ENCODE measurements around the gene PLK5.
A peak's percentile ranks its signal among the peaks of the same experiment; 100 is the strongest.

PLK5 gene

GRCh38 chr19:1561236-1561842 lies 37.5 kb downstream of the PLK5 start:
- no peak for TF ChIP-seq CTCF (IDR thresholded peaks at IDR 0.05; ENCODE audit: extremely low read depth, missing control alignments)
- DNase-seq (ENCODE audit: low spot score): no peak

- TF ChIP-seq CTCF (IDR thresholded peaks at IDR 0.05; ENCODE audit: extremely low read depth, missing control alignments): no peak
- no peak for DNase-seq (ENCODE audit: low spot score)
These were observed 39.4 kb downstream of the PLK5 start for GRCh38 chr19:1563251-1563650.

GRCh38 chr19:1566392-1567115 lies 42.7 kb downstream of the PLK5 start:
- TF ChIP-seq CTCF (IDR thresholded peaks at IDR 0.05; ENCODE audit: extremely low read depth, missing control alignments): no peak

GRCh38 chr19:1567116-1567847 lies 43.4 kb downstream of the PLK5 start:
- no peak for DNase-seq (ENCODE audit: low spot score)
- TF ChIP-seq CTCF (IDR thresholded peaks at IDR 0.05; ENCODE audit: extremely low read depth, missing control alignments): no peak

More at GRCh38 chr19:1566392-1567115, 42.7 kb downstream of the PLK5 start:
- no peak for DNase-seq (ENCODE audit: low spot score)

GRCh38 chr19:1567848-1568227 lies 44.0 kb downstream of the PLK5 start:
- DNase-seq (ENCODE audit: low spot score): no peak
- no peak for TF ChIP-seq CTCF (IDR thresholded peaks at IDR 0.05; ENCODE audit: extremely low read depth, missing control alignments)

- peak; percentile 100 for DNase-seq (ENCODE audit: low spot score)
- TF ChIP-seq CTCF (IDR thresholded peaks at IDR 0.05; ENCODE audit: extremely low read depth, missing control alignments): no peak
These were observed 44.6 kb downstream of the PLK5 start, which contains the start of gene MEX3D for GRCh38 chr19:1568320-1569019. MEX3D (minus strand) TSS chr19:1568325; CDS start chr19:1568058, 267 bp downstream.
